ENCODE results near the gene ADAP1. TPM values are rescaled to one million over a fixed set of nuclear protein-coding genes. Genes with fewer than 3 reads are reported as not detected.

The ADAP1 gene
- total RNA-seq, result 1.6 and 2.0 TPM in 2 replicates

GRCh38 chr7:954330-955238 is at the start of gene ADAP1:
Gene ADAP1, minus strand, starts transcription at chr7:954680. Its CDS starts 203 bp downstream, at chr7:954477.

GRCh38 chr7:983004-983615 is 28.6 kb upstream of the ADAP1 start, which contains the start of gene CYP2W1:
Gene CYP2W1, plus strand, starts transcription at chr7:983181. Its CDS starts 31 bp downstream, at chr7:983212.

GRCh38 chr7:974820-975681 is 20.6 kb upstream of the ADAP1 start, which contains the start of gene COX19:
Gene COX19, minus strand, starts transcription at chr7:975549. Its CDS starts 40 bp downstream, at chr7:975509.

GRCh38 chr7:876077-876971 is 78.2 kb downstream of the ADAP1 start, which contains the start of gene GET4:
Gene GET4, plus strand, starts transcription at chr7:876554. Its CDS starts 92 bp downstream, at chr7:876646.

Other genes starting within 250 kb of the ADAP1 start
- 20.0 and 32.6 TPM in 2 replicates for gene DNAAF5, start 228.0 kb downstream of the ADAP1 start, total RNA-seq
- 8.6 and 9.1 TPM in 2 replicates for gene PRKAR1B, start 227.4 kb downstream of the ADAP1 start, total RNA-seq
- gene SUN1, start 122.2 kb downstream of the ADAP1 start, total RNA-seq, result 109 and 344 TPM in 2 replicates
- 15.4 and 16.5 TPM in 2 replicates for gene GET4, start 78.1 kb downstream of the ADAP1 start, total RNA-seq
- gene COX19, start 20.9 kb upstream of the ADAP1 start, total RNA-seq, result 11.9 and 20.8 TPM in 2 replicates
- 0.22 and 9.8 TPM in 2 replicates for gene CYP2W1, start 28.5 kb upstream of the ADAP1 start, total RNA-seq
- 0.33 and 1.2 TPM in 2 replicates for gene GPR146, start 89.9 kb upstream of the ADAP1 start, total RNA-seq
- gene GPER1, start 133.4 kb upstream of the ADAP1 start, total RNA-seq, result under 0.01 and 0.33 TPM in 2 replicates
- 11.4 and 19.2 TPM in 2 replicates for gene ZFAND2A, start 205.5 kb upstream of the ADAP1 start, total RNA-seq